ENCODE measurements around the gene GPATCH2. TPM values are rescaled to one million over a fixed set of nuclear protein-coding genes. Genes with fewer than 3 reads are reported as not detected.

The GPATCH2 gene
- total and polyA plus RNA-seq, 10 of the 15 experiments (the other 5 are each of a cell fraction or from before 2014, with no cell fraction given), result 3.2 to 12.2 (median 5.4) TPM

- POLR2A ChIA-PET, result no interaction called here
- no peak overlapping the region for H3K9ac ChIP-seq (ENCODE audit: control insufficient read depth, insufficient read depth, low read length)
- H3K9me3 ChIP-seq (replicated peaks; ENCODE audit: control insufficient read depth, insufficient read depth, low read length), result no peaks in the 10 kb centered on the region
- BruUV-seq (replicated peaks), result no TSS peak
- SMC1A ChIA-PET (ENCODE audit: uncharacterized antibody, unreplicated experiment), result no interaction called here
- TF ChIP-seq SMAD5 (IDR thresholded peaks at IDR 0.05; ENCODE audit: low read depth) (no peak), HDAC2 (IDR thresholded peaks at IDR 0.05) (no peak), JUNB (IDR thresholded peaks at IDR 0.05) (no peak), BHLHE40 (IDR thresholded peaks at IDR 0.05; ENCODE audit: borderline replicate concordance in 1 of 2, low read depth in 2 of 2, low read length in 1 of 2) (no peak), ETV6 (conservative IDR thresholded peaks at IDR 0.05 in 1 of 2, IDR thresholded peaks at IDR 0.05 in 1 of 2; ENCODE audit: borderline replicate concordance in 1 of 2, low read depth in 1 of 2) (no peak), FOS (IDR thresholded peaks at IDR 0.05; ENCODE audit: borderline replicate concordance, extremely low read depth, insufficient read length) (no peak), POLR2AphosphoS5 (IDR thresholded peaks at IDR 0.05; ENCODE audit: low read length) (no peak), MTA3 (IDR thresholded peaks at IDR 0.05; ENCODE audit: borderline replicate concordance, low read length) (no peak), RFX5 (IDR thresholded peaks at IDR 0.05; ENCODE audit: low read depth, low read length) (no peak)
- TF ChIP-seq, protein P1, sequence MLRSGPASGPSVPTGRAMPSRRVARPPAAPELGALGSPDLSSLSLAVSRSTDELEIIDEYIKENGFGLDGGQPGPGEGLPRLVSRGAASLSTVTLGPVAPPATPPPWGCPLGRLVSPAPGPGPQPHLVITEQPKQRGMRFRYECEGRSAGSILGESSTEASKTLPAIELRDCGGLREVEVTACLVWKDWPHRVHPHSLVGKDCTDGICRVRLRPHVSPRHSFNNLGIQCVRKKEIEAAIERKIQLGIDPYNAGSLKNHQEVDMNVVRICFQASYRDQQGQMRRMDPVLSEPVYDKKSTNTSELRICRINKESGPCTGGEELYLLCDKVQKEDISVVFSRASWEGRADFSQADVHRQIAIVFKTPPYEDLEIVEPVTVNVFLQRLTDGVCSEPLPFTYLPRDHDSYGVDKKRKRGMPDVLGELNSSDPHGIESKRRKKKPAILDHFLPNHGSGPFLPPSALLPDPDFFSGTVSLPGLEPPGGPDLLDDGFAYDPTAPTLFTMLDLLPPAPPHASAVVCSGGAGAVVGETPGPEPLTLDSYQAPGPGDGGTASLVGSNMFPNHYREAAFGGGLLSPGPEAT (IDR thresholded peaks at IDR 0.05; ENCODE audit: low read depth), result no peak
- FAIRE-seq, result no peak
- H3K27me3 ChIP-seq (replicated peaks in 1 of 2; ENCODE audit: control insufficient read depth in 2 of 2, insufficient read depth in 2 of 2, low read length in 1 of 2), result no peaks in the 10 kb centered on the region
- RAD21 ChIA-PET (ENCODE audit: unreplicated experiment), result no interaction called here
- H3K27ac ChIP-seq (ENCODE audit: control insufficient read depth, insufficient read depth), result no peak overlapping the region
- in situ Hi-C loops (cut with MboI), result no loop called here
- H3K4me3 ChIP-seq, result no peak overlapping the region
- peaks cover 0 to 3% of the 10 kb centered on the region in 2 experiments; a peak in 1 of 4 replicates for H3K36me3 ChIP-seq (ENCODE audit: control insufficient read depth in 2 of 2, insufficient read depth in 2 of 2, low read length in 1 of 2)
- H4K20me1 ChIP-seq (ENCODE audit: control insufficient read depth, insufficient read depth), result no peaks in the 10 kb centered on the region
- intact Hi-C loops (cut with micrococcal nuclease; ENCODE audit: unreplicated experiment), result loop anchor here (5.0 kb wide), 1 partner anchor 314 kb away; no protein-coding TSS in a partner anchor
- CTCF ChIA-PET, result no interaction called here
- DNase-seq (ENCODE audit: low read depth, low spot score), result no peak
- no peak for ATAC-seq
- WGBS (ENCODE audit: insufficient coverage, insufficient replicate concordance, low lambda C conversion rate, missing lambda C conversion rate), result 92% methylated on average over 4 of the region's 4 CpGs
- no peaks in the 10 kb centered on the region for H3K79me2 ChIP-seq (ENCODE audit: control insufficient read depth, insufficient read depth, low read length)
- H2AFZ ChIP-seq (ENCODE audit: control insufficient read depth, low read depth, low read length), result no peak overlapping the region
- H3K4me1 ChIP-seq (ENCODE audit: control insufficient read depth, insufficient read depth, low read length), result no peaks in the 10 kb centered on the region
- no peak overlapping the region for H3K4me2 ChIP-seq (ENCODE audit: control insufficient read depth, insufficient read depth)
These were observed 197.2 kb downstream of the GPATCH2 start for GRCh38 chr1:217433664-217434063.

Measured in GM12878 (cell line).